GM21447 (cell line): ENCODE data around the gene TYW1B.
"Not testable (repeated sequence)": the region's sequence is repeated elsewhere in the genome, so short reads cannot be mapped to it uniquely, and the experiment has no call there.

ENCODE experiments used
- ATAC-seq: cut with Tn5 transposase; IDR thresholded peaks from one replicate; pipeline ENCODE4 v1.9.1; 2021; ENCODE audit not compliant: unreplicated experiment

Gene TYW1B

DNA sequence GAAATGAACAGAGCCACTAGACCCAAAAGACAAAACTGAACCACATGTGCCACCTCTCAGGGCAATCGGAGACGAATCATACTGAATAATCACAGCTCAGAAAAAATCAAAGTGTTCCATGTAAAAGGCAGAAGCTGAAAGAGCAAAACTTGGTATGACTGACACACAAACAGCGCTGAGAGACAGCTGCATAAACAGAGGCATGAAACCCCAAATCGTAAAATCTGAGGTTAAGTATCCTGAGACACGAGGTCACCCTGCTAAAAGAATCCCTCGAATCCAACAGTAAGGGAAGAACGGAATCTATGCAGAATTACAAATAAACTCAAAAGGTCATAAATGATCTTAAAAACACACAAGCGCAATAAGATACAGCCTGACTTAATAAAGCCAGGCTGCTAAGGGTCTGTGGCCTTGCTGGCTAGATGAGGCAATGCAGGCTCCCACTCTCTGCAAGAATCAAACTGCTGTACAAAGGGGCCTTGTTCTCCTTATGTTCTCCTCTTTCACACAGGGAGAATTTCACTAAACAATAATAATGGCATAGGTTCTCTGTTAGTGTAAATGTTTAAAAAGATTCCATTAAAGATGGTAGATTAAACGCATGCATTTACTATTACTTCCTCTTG is 247.7 kb downstream of the TYW1B start:
- not testable (repeated sequence) for ATAC-seq

DNA sequence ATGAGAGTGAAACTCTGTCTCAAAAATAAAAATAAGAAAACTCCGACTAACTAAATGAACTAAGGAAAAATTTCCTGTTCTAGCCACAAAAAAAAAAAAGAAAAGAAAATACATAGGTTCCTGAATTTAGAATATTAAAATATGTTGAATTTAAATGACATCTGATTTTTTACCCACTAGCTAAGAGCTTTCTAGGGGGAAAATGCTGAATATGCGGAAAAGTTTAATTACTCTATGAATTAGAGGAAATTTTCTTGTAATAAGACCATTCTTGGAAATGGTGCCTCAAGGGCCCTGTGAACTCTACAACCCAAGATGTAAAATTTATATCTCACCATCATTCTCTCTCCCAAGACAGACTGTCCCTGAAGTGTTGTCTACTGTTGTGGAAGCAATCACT is 250.9 kb downstream of the TYW1B start:
- ATAC-seq = no peak

DNA sequence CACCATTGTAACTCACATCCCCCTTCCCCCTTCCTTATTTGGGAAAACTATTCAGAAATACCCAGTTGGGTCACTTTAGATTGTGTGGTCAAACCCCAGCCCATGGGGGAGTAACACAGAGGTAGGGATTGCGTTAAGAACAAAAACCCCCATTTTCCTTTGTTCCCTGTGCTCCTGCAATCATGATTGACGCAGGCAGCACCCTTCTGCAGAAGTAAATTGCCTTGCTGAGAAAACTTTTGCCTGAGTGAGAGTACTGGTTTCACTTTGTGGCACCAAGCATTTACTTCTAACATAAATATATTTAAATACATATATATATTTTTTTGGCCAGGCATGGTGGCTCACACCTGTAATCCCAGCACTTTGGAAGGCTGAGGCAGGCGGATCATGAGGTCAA is 266.0 kb downstream of the TYW1B start:
- not testable (repeated sequence) for ATAC-seq

DNA sequence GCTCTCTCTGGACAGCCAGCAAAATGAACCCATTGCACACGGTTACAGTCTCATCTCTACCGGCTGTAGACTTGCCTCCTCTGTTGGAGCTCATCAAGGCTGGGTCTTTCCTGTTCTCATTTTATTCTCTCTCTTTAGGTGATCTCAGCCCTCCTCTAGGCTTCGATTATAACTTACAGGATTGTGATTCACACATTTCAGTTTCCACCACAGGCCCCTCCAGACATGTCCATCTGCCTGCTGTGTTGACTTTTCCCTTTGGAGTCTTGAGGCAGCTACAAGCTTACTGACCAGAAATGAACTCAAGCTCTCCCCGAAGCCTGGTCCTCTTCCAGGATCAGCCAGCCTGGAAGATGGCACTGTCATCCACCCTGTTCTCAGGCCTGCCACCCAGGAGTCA is 268.5 kb downstream of the TYW1B start:
- not testable (repeated sequence) for ATAC-seq

DNA sequence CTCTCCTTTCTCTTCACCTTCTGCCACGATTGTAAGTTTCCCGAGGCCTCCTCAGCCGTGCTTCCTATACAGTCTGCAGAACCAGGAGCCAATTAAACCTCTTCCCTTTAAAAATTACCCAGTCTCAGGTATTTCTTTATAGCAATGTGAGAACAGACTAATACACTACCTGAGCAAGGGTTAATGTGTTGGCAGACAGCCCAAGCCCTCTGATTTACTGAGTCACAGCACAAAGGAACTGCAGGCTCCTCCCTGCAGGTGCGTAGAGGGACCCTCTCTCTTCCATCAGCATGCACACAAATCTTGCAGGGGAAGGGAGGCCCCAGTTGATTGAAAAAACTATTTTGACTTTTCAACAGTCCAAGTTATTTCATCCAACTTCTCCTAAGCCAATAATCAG is 271.3 kb downstream of the TYW1B start:
- not testable (repeated sequence) for ATAC-seq

DNA sequence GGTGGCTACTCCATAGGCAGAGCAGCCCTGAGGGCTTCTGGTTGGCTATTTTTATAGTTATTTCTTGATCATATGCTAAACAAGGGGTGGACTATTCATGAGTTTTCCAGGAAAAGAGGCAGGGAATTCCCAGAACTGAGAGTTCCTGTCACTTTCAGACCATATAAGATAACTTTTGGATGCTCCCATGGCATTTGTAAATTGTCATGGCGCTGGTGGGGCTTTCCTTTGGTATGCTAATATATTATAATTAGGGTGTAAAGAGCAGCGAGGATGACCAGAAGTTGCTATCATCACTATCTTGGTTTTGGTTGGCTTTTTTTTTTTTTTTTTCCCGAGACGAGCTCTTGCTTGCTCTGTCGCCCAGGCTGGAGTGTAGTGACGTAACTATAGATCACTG is 272.8 kb downstream of the TYW1B start:
- ATAC-seq = not testable (repeated sequence)

DNA sequence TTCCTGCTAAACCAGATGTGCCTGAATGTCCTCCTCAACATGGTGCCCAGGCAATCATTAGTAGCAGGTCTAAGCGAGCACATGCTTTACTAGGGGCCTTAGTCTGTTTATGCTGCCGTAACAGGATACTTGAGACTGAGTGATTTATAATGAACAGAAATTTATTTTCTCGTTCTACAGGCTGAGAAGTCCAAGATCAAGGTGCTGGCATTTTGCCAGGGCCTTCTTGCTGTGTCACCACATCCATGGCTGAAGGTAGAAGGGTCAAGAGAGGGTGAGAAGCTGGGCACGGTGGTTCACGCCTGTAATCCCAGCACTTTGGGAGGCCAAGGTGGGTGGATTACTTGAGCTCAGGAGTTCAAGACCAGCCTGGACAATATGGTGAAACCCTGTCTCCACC is 273.6 kb downstream of the TYW1B start:
- ATAC-seq = not testable (repeated sequence)

DNA sequence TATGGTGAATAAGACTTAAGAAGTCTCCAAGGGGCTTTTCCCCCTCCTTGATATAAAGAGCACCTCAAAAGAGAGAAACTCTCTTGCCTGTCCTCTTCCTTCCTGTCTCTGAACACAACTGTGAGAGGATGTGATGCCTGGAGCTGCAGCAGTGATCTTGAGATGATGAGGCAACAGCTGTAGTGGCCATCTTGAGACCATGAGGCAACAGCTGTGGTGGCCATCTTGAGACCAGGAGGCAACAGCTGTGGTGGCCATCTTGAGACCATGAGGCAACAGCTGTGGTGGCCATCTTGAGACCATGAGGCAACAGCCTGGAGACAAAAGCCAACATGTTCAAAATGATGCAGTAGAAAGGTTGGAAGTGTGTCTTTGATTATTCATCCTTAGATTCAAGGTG is 277.5 kb downstream of the TYW1B start:
- ATAC-seq = not testable (repeated sequence)

DNA sequence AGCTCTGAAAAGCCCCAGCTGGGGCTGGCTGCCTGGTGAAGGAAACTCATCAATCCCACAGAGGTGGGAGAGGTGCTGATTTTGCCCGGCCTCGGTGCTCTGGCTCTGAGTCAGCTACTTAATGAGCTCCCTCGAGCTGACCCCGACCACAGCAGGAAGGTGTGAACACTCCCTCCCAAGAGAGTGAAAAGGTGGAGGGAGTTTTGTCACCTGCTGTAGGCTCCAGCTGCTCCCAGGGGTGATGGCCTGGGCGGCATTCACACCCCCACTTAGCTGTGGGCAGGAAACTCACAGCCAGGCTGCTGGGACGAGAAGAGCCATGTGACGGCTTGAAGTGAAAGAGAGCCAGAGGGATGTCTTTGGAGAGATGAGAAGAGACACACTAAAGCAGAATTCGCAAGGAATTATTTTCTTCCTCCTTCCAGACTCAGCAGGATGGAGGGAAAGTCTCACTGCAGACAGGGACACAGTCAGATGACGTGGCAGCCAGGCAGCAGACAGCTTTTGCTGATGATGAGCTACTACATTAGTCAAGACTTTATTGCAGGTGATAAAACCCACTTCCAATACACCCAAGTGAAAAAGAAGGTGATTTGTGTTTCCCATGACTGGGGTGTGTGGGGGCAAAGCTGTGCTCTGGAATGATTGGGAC is 281.3 kb downstream of the TYW1B start:
- not testable (repeated sequence) for ATAC-seq

DNA sequence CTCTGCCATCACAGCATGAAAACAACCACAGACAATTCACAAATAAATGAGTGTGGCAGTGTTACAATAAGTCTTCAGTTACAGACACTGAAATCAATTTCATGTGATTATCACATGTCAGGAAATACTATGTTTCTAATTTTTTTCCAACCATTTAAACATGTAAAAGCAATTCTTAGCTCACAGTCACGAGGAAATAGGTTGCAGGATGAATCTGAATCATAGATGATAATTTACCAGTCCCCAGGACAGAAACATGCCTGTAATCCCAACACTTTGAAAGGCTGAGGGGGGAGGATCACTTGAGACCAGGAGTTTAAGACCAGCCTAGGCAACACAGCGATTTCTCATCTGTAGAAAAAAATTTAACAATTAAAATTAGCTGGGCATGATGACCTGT is 283.5 kb downstream of the TYW1B start:
- not testable (repeated sequence) for ATAC-seq

DNA sequence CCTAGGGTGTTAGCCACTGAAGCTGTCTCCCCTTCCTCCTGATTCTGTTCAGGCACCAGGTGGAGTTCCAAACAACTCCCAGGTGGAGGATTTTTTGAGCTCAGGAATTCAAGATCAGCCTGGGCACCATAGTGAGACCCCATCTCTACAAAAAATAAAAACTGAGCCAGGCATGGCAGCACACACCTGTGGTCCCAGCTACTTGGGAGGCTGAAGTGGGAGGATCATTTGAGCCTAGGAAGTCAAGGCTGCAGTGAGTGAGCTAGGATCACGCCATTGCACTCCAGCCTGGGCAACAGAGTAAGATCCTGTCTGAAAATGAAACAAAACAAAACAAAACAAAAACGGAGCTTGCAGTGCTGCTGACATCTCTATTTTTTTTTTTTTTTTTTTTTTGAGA is 287.1 kb downstream of the TYW1B start:
- ATAC-seq = no peak

DNA sequence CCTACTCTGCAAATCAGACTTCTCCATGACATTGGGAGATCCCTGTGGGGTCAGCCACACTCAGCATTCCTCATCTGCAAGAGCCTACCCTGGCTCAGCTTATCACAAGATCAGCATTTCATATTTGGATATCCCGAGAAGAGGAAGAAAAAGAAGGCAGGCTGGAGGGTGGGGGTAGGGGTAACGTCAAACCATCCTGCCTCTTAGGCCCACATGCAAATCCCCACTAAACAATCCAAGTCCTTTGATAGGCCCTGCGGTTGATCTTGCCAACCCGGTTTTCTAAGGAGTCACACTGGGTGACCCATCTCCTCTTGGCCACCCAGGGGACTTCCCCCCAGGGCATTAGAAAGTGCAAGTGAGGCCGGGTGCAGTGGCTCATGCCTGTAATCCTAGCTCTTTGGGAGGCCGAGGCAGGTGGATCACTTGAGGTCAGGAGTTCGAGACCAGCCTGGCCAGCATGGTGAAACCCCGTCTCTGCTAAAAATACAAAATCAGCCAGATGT is 287.8 kb downstream of the TYW1B start:
- no peak for ATAC-seq

DNA sequence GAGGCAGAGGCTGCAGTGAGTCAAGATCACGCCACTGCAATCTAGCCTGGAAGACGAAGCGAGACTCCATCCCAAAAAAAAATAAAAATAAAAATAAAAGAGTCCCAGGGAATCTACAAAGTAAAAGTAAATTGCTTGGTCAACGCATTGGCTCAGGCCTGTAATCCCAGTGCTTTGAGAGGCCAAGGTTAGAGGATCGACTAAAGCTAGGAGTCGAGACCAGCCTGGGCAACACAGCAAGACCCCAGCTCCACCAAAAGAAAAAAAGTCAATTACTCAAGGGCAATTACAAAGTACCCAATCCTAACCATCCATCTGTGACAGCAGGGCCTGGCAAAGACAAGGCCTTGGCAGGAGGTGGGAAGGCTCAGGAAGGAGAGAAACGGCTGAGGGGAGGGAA is 288.3 kb downstream of the TYW1B start:
- no peak for ATAC-seq

DNA sequence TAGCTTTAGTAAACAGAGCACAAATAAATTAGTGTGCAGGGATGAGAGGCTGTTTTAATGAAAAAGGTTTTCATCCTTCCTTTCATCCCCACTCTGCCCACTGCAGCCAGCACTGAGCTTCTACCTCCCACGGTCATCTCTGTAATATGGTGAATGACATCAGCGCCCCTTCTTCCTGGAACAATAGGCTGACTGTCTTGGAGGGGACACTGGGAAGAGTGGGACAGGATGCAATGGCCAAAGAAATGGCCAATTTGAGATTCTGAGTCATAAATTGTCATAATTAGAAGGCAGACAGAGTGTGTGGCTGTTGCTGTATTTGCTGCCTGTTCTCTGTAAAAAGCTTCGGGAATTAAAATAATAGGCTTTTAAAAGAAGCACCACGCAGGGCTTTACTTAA is 289.1 kb downstream of the TYW1B start:
- ATAC-seq = no peak

DNA sequence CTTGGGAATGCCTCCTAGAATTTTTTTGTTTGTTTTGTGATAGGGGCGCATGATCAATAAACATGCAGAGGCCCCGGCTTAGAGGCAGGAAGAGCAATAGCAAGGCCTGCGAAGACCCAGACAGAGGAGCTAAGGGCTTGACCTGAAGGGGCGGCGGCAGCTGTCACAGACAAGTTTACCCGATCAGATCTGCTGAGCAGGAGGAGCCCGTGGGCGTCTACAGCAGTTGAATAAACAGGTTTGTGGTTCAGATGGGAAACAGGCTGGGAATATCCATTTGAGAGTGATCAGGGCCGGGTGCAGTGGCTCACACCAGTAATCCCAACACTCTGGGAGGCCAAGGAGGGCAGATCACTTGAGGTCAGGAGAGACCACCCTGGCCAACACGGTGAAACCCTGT is 289.9 kb downstream of the TYW1B start:
- ATAC-seq = no peak

DNA sequence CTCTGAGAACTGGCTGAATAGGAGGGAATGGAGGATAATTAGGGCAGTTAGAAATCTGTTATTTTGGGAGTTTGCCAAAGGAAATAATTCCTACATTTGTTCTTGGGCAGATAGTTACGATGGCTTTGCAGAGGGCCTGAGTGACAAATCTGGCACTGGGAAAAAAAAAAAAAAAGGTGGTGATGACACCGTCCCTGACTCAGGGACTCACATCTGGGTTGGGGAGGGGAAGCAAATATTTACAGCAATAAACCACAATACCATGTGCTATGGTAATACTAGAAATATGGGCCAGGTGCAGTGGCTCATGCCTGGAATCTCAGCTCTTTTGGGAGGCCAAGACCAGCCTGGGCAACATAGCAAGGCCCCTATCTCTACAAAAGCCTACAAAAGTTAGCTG is 292.0 kb downstream of the TYW1B start:
- not testable (repeated sequence) for ATAC-seq

DNA sequence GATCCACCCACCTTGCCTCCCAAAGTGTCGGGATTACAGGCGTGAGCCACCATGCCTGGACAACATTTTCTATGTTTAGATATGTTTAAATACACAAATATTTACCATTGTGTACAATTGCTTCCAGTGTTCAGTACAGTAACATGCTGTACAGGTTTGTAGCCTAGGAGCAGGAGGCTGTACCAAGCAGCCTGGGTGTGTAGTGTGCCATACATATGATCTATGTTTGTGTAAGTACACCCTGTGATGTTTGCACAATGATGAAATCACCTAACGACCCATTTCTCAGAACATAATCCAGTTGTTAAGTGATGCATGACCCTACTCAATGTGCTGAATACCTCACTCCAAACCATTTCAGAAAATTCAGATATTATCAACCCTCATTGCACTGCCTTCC is 297.0 kb downstream of the TYW1B start:
- not testable (repeated sequence) for ATAC-seq
